Dedifferentiated amniotic fluid mesenchymal stem cell (primary cell): ENCODE results near the gene ZNF646.
"Not testable (repeated sequence)": the region's sequence is repeated elsewhere in the genome, so short reads cannot be mapped to it uniquely, and the experiment has no call there.

ENCODE experiments used
- DNase-seq: peaks from one replicate; pipeline ENCODE4 v3.0.0-alpha.2; 2016; ENCODE audit errors: extremely low spot score

Gene ZNF646

DNA sequence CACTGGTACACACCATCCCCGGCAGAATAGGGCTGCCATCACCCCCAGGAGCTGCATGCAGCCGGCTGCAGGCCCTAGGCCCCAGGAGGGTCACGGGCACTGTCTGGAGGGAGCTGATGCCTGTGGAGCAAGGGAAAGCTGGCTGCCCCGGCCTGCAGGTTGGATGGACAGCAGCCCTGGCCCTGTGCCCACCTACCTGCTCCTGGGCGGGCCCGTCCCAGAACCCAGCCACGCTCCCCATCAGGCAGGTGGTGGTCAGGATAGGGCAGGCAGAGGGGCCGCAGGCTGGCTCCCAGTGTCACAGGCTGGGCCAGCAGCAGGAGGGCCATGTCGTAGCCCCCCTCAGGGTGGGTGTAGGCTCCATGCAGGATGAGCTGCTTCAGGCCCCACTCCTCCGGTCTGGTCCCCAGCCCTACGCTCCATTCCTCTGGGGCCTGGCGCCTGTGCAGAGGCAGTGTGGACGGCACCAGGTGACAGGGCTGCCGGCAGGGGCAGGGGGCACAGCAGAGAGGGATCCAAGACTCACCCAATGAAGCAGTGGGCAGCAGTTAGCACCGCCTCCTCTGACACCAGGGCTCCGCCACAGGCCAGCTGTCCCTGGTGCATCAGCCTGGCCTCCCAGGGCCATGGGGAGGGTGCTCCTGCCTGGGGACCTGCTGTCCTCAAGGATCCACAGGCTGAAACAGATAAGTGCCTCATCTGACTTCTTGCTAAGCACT, 10.5 kb downstream of the ZNF646 start:
- no peak for DNase-seq

DNA sequence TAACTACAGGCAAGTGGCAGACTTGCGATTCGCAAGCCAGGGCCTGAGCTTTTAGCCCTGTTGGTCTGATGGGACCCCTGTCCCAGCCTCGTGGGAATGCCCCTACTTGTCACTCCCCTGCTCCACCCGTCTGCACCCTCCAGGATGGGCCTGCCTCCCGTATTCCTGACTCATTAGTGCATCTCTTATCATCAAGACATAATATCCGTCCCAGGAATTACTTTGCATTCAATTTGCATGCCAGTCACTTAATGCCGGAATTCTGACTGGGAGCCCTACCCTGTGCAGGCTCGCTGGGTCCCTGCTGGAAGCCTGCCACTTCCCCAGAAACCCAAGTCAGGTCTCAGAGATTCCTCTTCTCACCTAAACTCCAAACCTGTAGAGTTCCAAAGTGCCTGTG, 11.2 kb downstream of the ZNF646 start:
- DNase-seq = no peak

DNA sequence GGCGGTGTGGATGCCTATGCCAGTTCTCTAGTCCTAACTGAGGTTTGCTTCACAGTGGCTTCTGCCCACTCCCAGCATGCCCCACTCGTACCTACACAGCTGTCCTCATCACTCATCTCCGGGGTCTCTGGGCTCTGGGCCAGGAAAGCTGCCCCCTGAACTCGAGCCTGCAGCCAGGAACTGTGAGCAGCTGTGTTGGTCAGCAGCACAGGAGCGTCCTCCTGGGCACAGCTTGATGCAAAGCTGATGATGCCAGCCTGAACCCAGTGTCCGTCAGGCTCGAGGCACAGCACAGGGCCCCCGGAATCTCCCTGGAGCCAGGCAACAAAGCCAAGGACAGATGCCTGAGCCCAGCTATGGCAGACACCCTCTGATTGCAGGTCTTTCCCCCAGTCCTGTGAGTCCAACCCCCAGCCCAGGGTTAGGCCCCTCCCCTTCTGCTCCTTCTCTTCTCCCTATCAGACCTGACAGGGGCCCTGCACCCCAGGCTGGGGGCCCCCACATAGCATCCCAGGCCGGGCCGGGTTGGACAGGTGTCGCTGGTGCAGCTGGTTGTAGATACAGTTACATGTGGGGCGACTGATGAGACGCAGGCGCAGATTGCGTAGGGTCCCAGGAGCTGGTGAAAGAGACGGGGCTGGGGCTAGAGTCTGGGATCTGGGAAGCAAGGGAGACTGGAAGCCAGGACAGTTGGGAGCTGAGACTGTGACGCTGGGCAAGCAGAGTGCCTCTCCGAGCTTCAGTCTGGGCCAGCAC, 11.8 kb downstream of the ZNF646 start:
- DNase-seq = no peak

DNA sequence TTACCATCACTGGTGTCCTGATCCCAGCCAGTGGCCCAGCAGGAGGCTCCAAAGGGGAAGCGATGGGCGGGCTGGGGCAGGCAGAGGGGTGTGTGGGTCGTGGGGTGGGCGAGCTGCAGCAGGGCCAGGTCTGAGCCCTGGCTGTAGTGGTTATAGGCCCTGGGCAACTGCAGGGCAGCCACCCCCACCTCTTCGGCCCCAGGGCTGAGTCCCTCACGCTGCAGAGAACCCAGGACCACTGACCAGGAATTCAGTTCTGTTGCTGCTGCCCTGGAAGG, 12.3 kb downstream of the ZNF646 start:
- no peak for DNase-seq

DNA sequence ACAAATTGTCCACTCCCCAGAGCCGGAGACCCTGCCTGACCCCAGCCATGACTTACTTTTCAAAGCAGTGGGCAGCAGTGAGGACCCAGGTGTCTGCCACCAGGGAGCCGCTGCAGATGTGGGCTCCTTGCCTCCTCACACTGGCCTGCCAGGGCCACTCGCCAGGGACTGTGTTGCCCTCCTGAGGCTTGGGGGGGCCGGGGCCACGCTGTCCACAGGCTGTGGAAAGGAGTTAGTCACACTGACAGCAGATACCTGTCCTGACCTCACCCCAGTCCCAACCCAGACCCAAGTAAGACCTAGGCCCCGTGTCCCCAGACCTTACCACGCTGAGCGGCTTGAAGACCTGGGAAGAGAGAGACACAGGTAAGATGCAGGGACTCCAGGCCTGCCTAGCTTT, 13.3 kb downstream of the ZNF646 start:
- no peak for DNase-seq

DNA sequence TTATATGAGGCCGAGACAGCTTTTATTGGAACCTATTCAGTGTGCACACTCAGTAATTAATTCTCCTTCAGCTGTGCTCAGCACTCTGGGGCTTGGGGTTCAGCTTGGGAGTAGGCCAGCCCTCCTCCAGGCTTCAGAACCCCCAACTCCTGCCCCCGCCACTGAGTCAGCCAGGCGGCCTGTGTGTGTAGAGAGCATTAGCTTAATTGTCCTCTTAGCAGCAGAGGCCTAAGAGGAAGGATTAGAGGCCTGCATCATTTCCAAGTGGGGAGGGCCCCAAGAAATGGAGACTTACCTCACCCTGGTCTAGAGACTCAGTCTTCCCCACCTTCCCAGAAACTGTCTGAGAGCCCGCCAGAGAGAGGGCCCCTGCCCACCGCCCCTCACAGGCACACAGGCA, 13.7 kb downstream of the ZNF646 start:
- DNase-seq = no peak

DNA sequence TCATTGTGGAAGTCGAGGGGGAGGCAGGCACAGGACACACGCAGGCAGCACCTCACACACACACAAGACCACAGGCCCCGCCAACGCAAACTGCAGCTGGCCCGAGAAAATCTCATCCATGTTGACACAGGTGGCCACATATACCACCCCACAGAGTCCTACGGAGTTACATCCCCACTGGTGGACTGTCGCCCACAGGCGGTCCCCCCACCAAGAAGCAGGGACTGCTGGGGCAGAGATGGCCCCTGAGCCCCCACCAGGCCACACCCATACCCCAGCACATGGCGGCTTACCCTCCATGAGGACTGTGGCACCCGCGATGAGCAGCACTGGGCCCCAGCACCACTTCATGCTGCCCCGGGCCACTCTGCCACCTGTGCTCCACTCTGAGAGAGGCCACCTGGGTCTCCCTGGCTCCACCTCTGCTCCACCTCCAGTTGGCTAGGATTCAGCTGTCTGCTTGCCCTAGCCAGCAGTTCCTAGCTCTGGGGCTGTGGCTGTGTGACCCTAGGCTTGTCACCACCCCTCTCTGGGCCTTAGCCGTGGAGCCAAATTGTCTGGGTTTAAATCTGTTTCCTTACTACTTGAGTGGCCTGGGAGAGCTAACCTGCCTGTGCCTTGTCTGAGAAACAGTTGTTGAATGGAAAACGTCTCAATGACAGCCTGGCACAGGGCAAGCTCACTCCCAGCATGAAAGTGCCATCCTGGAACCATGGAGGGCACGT, 14.4 kb downstream of the ZNF646 start, which contains the start of gene PRSS53:
PRSS53 (minus strand) TSS at position 485 of the 725 bp plus-strand sequence; CDS start at position 351, 134 bp downstream.
- DNase-seq = no peak

DNA sequence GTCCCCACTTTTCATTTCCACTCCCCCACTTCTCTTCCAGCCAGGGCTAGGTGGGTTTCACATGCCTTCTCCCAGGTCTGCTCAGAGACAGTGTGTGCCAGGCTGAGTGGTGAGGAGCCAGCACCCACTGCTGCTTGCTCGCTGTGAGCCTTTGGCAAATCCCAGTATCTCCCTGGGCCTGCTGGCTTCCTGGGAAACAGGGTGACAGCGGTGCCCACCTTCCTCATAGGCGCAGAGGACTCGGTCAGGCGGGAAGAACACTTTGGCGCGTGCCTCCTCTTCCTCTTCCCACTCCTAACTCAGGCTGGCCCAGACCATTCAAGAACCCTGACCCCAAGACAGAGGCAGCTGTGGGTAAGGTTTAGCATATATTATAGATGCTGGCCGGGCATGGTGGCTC, 15.0 kb downstream of the ZNF646 start:
- DNase-seq = no peak

DNA sequence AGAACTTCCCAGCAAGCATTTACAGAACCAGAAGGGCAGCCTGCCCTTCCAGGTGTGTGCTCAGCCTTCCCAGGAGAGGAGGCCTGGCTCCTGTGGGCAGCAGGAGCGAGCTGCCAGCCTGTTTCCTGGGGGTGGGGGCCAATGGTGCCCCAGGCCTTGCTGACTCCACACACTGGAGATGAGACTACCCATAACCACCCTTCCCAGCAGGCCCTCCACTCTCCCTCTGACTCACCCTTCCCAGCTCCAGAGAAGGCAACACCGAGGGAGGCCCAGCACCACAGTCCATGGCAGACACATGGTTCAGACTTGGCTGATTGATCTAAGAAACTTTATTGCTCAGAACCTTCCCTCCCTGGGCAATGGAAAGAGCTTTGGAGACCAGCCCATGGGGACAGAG, 16.3 kb downstream of the ZNF646 start:
- DNase-seq = no peak

DNA sequence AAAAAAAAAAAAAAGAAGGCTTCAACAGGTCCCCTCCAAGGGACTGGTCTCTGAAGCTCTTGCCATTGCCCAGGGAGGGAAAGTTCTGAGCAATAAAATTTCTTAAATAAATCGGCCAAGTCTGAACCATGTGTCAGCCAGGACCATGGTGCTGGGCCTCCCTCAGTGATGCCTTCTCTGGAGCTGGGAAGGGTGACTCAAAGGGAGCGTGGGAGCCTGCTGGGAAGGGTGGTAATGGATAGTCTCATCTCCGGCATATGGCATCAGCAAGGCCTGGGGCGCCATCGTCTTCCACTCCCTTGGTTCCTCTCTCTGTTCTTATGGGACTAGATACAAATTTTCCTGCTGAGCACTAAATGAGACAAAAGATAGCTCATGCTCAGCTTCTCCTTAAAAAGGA, 18.1 kb downstream of the ZNF646 start:
- no peak for DNase-seq

DNA sequence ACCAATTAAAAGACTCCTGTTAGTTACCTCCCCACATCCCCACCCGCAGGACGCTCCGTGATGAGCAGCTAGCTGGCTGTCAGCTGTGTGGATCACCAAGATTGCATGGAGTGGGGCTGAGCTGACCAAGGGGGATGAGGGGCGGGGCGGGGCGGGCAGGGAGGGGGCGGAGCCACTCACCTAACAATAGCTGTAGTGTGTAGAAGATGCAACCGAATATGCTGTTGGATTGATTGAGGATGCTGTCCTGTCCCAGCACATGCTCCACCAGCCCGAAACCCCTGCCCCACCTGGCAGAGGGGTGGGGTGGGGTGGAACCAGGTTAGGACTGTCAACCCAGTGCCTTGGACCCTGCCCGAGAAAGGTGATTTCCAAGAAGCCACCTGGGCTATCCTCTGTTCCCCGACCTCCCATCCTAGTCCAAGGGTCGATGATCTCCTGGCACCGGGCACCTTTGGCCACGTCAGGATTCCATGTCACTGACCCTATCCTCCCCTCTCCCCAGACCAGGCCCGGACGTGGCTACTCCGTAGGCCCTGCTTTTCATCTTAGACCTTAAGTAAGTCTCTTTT, 19.0 kb downstream of the ZNF646 start:
- no peak for DNase-seq

DNA sequence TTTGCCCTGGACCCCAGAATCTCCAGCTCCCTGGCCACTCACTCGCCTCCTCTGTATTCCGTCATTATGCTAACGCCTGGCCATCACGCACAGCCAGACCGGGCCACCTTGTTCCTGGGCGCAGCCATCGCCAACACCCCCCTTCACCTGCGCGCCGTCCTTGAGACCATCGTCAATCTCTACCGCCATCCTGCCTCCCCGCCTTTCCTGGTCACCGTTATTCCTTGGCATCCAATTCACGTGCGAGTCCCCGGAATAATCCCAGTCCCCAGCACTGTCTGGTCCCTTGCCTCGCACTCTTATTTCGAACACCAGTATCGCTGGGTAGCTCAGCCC, 19.8 kb downstream of the ZNF646 start:
- no peak for DNase-seq

DNA sequence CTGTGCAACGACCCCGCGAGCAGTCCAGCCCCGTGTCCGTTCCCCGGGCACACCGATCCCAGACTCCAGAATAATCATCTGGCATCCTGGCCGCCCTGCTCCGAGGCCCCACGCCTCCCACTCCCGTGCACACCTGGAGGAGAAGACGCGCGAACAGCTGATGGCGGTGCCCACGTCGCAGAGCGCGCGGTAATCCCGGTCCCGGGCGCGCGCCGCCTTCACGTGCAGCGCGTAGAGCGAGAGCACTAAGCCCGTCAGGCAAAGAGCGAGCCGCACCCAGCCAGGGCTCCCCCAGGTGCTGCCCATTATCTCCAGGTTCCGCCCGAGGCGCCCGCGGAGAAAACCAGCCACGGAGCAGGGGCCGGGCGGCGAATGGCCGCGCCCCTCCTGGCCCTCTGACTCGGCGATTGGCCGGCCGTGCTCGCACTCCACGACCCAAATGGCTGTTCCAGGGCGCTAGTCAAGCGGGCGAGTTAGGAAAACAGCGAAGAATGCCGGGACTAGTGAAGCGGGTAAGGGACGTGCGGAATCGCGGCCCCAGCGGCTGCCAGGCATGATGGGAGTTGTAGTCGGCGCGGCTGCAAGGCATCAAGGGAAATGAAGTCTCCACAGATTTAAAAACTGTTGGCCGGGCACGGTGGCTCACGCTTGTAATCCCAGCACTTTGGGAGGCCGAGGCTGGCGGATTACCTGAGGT, 20.4 kb downstream of the ZNF646 start, which contains the start of gene VKORC1:
VKORC1 (minus strand) TSS at position 374 of the 697 bp plus-strand sequence; CDS start at position 306, 68 bp downstream.
- DNase-seq = peak; percentile 98

DNA sequence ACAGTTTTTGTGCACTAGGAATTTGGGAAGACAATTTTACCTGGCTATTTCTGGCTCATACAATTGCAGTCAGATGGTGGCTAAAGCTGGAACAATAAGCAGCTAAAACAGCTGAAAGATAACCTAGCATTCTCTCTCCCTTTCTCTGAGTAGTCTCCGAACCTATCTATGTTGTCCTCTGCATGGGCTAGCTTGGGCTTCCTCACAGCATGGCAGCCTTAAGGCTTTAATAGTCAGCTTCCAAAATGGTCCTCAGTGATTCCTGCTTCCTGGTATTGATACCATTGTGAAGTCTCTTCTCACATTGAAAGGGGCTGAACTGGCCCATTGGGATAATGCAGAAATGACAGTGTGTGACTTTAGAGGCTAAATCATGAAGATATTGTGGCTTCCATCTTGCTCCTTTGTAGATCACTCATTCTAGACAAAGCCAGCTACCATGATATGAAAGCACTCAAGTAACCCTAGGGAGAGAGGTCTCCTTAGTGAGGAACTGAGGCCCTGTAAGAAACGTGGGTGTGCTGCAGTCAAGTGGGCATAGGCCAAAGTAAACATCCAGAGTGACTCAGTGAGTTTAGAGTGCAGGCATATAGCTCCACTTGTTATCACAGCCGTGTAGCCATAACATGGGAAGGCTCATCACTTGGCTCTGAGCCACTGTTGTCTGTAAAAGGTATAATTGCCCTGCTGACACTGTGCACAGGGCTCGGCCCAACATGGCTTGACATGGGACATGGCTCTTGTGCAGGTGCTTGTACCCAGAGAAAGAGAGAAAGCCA, 25.8 kb downstream of the ZNF646 start:
- DNase-seq = no peak

DNA sequence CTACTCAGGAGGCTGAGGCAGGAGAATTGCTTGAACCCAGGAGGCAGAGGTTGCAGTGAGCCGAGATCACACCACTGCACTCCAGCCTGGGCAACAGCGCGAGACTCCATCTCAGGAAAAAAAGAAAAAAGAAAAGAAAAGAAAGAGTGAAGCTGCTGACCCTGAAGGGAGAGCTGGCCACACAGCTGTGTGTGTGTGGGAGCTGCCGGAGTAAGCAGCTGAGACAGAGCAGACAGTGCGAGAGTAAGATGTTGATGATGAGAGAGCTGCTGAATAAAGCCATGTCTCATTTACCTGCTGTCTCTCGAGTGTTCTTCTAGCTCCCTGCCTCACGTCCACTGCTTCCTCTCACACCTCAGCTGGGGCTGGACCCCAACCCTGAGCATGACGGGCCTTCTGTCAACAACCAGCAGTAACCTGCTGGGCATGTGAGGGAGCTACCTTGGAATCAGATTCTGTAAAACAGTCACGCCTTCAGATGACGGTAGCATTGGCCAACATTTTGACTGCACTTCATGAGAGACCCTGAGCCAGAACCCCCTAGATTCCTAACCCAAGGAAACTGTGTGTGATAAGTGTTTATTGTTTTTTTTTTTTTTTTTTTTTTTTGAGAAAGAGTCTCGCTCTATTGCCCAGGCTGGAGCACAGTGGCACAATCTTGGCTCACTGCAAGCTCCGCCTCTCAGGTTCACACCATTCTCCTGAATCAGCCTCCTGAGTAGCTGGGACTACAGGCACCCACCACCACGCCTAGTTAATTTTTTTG, 26.8 kb downstream of the ZNF646 start:
- DNase-seq = not testable (repeated sequence)

DNA sequence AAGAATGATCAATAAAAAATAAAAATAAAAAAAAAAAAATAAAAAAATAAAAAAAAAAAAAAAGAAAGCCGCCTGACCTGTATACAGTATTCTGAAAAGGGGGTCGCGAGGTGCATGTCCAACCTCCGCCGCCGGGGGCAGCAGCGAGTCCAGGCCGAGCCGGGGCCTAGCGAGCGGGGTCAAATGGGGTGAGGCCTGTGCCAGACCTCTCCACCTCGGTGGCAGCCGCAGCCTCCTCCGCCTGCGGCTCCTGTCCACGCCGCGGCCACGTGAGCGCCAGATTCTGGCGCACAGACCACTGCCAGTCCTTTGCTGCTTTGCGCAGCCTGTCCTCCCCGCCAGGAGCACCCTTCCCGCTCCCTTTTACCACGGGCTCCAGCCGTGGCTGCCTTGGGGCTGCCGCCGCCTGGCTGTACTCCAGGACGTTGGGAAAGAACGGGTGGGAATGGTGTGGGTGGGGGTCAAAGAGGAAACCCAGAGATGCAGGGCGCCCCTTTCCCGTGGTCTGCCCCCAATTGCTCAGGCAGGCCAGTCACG, 31.5 kb downstream of the ZNF646 start:
- DNase-seq = no peak

DNA sequence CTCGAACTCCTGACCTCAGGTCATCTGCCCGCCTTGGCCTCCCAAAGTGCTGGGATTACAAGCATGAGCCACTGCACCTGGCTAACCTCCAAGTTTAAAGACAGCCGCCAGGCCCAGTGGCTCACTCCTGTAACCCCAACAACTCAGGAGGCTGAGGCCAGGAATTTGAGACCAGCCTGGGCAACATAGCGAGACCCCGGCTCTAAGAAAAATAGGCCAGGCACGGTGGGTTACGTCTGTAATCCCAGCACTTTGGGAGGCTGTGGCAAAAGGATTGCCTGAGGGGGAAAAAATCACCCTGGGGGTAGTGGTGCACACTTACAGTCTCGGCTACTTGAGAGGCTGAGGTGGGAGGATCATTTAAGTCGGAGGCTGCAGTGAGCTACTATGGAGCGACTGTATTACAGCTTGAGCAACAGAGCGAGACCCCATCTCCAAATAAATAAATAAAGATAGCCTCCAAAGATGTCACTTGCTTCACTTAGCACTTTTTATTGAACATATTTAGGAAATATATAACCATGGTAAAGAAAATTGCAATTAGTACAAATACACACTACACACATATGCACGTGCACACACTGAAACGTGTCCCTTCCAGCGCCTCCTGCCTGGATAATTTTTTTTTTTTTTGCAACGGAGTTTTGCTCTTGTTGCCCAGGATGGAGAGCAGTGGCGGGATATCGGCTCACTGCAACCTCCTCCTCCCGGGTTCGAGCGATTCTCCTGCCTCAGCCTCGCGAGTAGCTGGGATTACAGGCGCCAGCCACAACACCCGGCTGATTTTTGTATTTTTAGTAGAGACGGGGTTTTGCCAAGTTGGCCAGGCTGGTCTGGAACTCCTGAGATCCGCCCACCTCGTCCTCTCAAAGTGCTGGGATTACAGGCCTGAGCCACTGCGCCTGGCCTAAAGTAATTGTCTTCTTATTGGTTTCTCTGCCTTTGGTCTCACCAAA, 32.6 kb downstream of the ZNF646 start:
- no peak for DNase-seq

DNA sequence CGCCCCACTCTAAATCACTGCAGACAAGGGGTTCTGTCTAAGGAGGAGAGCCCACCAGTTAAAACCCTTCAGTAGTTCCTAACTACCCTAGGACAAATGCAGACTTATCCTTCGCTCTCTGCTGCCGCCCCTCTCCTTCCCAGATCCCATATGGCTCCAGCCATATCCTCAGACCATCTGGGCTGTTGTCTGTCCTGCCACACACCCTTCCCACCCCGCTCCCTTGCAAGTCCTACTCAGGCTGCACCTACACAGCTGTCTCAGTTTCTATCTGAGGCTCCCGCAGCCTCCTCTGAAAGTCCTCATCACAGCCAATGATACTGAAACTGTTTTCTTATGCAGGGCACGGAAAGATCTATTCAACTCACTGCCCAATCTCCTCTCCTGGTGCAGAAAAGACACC, 33.2 kb downstream of the ZNF646 start:
- no peak for DNase-seq
